Esophagus muscularis mucosa (tissue), 4 donors: ENCODE results near the gene PRPF18. TPM values are rescaled to one million over a fixed set of nuclear protein-coding genes. Genes with fewer than 3 reads are reported as not detected.
A peak's percentile ranks its signal among the peaks of the same experiment; 100 is the strongest.

Experiments
- DNase-seq: peaks from one replicate; pipeline ENCODE4 v3.0.0-alpha.2; 2017; ENCODE audit errors: extremely low spot score
- H3K27ac ChIP-seq, 4 donors: fragments of 200-600 bp; sonication (generic); replicated peaks in 1 of 4; 1 replicate in 3 of 4; 2 replicates in 1 of 4; pipeline ENCODE4 v1.5.1; 2016 to 2019; ENCODE audit warnings: mild to moderate bottlenecking in 1 of 4
- H3K27me3 ChIP-seq, 4 donors: fragments of 200-600 bp; sonication (generic); one replicate each; pipeline versions ENCODE4 v1.5.1 to v1.6.0; 2016 to 2019
- H3K36me3 ChIP-seq, 4 donors: fragments of 200-600 bp; sonication (generic); one replicate each; pipeline ENCODE4 v1.5.1; 2016 to 2019
- H3K4me1 ChIP-seq, 4 donors: fragments of 200-600 bp; sonication (generic); one replicate each; pipeline ENCODE4 v1.5.1; 2016 to 2019
- H3K4me3 ChIP-seq, 4 donors: fragments of 200-600 bp; sonication (generic); 1 replicate in 2 of 4; 2 replicates in 2 of 4; pipeline ENCODE4 v1.5.1; 2016 to 2019; ENCODE audit warnings: mild to moderate bottlenecking in 4 of 4, moderate library complexity in 1 of 4
- H3K9me3 ChIP-seq, 4 donors: fragments of 200-600 bp; sonication (generic); 1 replicate in 3 of 4; 2 replicates in 1 of 4; pipeline ENCODE4 v1.5.1; 2016 to 2019
- CTCF ChIP-seq, 3 experiments: fragments of 200-600 bp in 2 of 3; fragments of 450-650 bp in 1 of 3; sonication (generic) in 2 of 3; IDR thresholded peaks; one replicate each; pipeline ENCODE4 v1.5.1; 2017 to 2019; ENCODE audit warnings: antibody characterized with exemption in 3 of 3, mild to moderate bottlenecking in 2 of 3, moderate library complexity in 1 of 3
- EP300 ChIP-seq: sonication (generic); formaldehyde crosslinking; IDR thresholded peaks from one replicate; pipeline ENCODE4 v1.6.1; 2017; ENCODE audit warnings: antibody characterized with exemption
- POLR2A ChIP-seq: fragments of 450-650 bp; IDR thresholded peaks from one replicate; pipeline ENCODE4 v1.6.1; 2017; ENCODE audit warnings: antibody characterized with exemption, moderate library complexity, mild to moderate bottlenecking, low read depth
- POLR2AphosphoS5 ChIP-seq, 2 donors: sonication (generic); formaldehyde crosslinking; IDR thresholded peaks; one replicate each; pipeline ENCODE4 v1.6.1; 2017; ENCODE audit warnings: antibody characterized with exemption in 2 of 2
- WGBS: methylation state at CpG from one replicate; pipeline ENCODE4 v1.1.5; 2018; 5-methylcytosine and 5-hydroxymethylcytosine counted together
- intact Hi-C: fragments of 100-400 bp; cut with DNase I; formaldehyde crosslinking; loops from one replicate; pipeline ENCODE4 v1.15.1; 2023
- total RNA-seq, 4 donors: library from RNA; depleted of rRNA; stranded (reverse); fragments of >200 nt; gene quantifications; one replicate each; pipeline versions ENCODE4 v1.1.0 to v1.2.1, GENCODE V29; 2016

PRPF18 gene
- total RNA-seq, 4 donors from 2014 or later = 16.2 to 27.8 (median 25.6) TPM

GRCh38 chr10:13658871-13659685 is 72.3 kb downstream of the PRPF18 start:
- H3K4me3 ChIP-seq = peak overlapping the region; percentile 9 to 25 (median 18)
- no peak for DNase-seq
- peaks cover 14 to 95% (median 50%) of the 10 kb centered on the region in 4 donors for H3K36me3 ChIP-seq
- no peak for TF ChIP-seq CTCF (IDR thresholded peaks at IDR 0.05)
- TF ChIP-seq EP300 = no peak
- peak in 1 of 2 donors; percentile 42 for TF ChIP-seq POLR2AphosphoS5 (IDR thresholded peaks at IDR 0.05)
- no peak for TF ChIP-seq POLR2A
- intact Hi-C loops = loop anchor here (1.0 to 2.0 kb wide), 2 partner anchors 46 to 119 kb away; no protein-coding TSS in a partner anchor
- peaks cover 16 to 36% (median 34%) of the 10 kb centered on the region in 4 donors for H3K4me1 ChIP-seq
- 58% methylated on average over 3 of the region's 21 CpGs for WGBS
- no peaks in the 10 kb centered on the region for H3K27me3 ChIP-seq
- H3K9me3 ChIP-seq = no peaks in the 10 kb centered on the region
- H3K27ac ChIP-seq = peak overlapping the region; percentile 69 to 83 (median 76)

GRCh38 chr10:13659887-13660550 is 73.3 kb downstream of the PRPF18 start:
- Histone ChIP-seq H3K27ac (peak overlapping the region; percentile 69 to 83 (median 76)), H3K9me3 (no peaks in the 10 kb centered on the region), H3K4me3 (peak overlapping the region; percentile 9 to 25 (median 18)), H3K36me3 (peaks cover 14 to 95% (median 48%) of the 10 kb centered on the region in 4 donors), H3K4me1 (peaks cover 16 to 36% (median 34%) of the 10 kb centered on the region in 4 donors), H3K27me3 (no peaks in the 10 kb centered on the region)
- 37% methylated on average over 10 of the region's 19 CpGs for WGBS
- TF ChIP-seq EP300 (no peak), CTCF (IDR thresholded peaks at IDR 0.05) (peak; percentile 87 to 90 (median 90)), POLR2AphosphoS5 (IDR thresholded peaks at IDR 0.05) (peak; percentile 60 to 62), POLR2A (no peak)
- no peak for DNase-seq
- intact Hi-C loops = loop anchor here (1.0 to 10.0 kb wide), 3 partner anchors 47 to 295 kb away; no protein-coding TSS in a partner anchor

GRCh38 chr10:13660551-13660920 is 73.8 kb downstream of the PRPF18 start:
- 62% methylated on average over 6 of the region's 7 CpGs for WGBS
- H3K27ac ChIP-seq = peak overlapping the region; percentile 36 to 83 (median 61)
- H3K4me1 ChIP-seq = peaks cover 16 to 36% (median 34%) of the 10 kb centered on the region in 4 donors
- no peak overlapping the region for H3K4me3 ChIP-seq
- no peaks in the 10 kb centered on the region for H3K9me3 ChIP-seq
- no peak for DNase-seq
- intact Hi-C loops = loop anchor here (10.0 kb wide), 1 partner anchor 294 kb away; no protein-coding TSS in a partner anchor
- H3K36me3 ChIP-seq = peaks cover 18 to 95% (median 50%) of the 10 kb centered on the region in 4 donors
- H3K27me3 ChIP-seq = no peaks in the 10 kb centered on the region
- TF ChIP-seq POLR2AphosphoS5 (IDR thresholded peaks at IDR 0.05) = no peak
- no peak for TF ChIP-seq POLR2A
- TF ChIP-seq CTCF (IDR thresholded peaks at IDR 0.05) = no peak
- TF ChIP-seq EP300 = no peak

GRCh38 chr10:13661256-13661655 is 74.5 kb downstream of the PRPF18 start:
- Histone ChIP-seq H3K36me3 (peaks cover 24 to 97% (median 53%) of the 10 kb centered on the region in 4 donors), H3K27ac (peak overlapping the region; percentile 43 to 83 (median 61)), H3K4me3 (no peak overlapping the region), H3K9me3 (no peaks in the 10 kb centered on the region), H3K4me1 (peaks cover 16 to 36% (median 34%) of the 10 kb centered on the region in 4 donors), H3K27me3 (no peaks in the 10 kb centered on the region)
- 63% methylated on average over 8 of the region's 8 CpGs for WGBS
- TF ChIP-seq EP300 (no peak), CTCF (IDR thresholded peaks at IDR 0.05) (no peak), POLR2A (no peak), POLR2AphosphoS5 (IDR thresholded peaks at IDR 0.05) (no peak)
- intact Hi-C loops = loop anchor here (10.0 kb wide), 1 partner anchor 294 kb away; no protein-coding TSS in a partner anchor
- DNase-seq = no peak
